EH (cell line): ENCODE data around the gene SLC22A15.
"Not testable (repeated sequence)": the region's sequence is repeated elsewhere in the genome, so short reads cannot be mapped to it uniquely, and the experiment has no call there.

Experiments
- DNase-seq: peaks from one replicate; pipeline ENCODE4 v3.0.0-alpha.2; 2015; ENCODE audit warnings: low read depth

The SLC22A15 gene

DNA sequence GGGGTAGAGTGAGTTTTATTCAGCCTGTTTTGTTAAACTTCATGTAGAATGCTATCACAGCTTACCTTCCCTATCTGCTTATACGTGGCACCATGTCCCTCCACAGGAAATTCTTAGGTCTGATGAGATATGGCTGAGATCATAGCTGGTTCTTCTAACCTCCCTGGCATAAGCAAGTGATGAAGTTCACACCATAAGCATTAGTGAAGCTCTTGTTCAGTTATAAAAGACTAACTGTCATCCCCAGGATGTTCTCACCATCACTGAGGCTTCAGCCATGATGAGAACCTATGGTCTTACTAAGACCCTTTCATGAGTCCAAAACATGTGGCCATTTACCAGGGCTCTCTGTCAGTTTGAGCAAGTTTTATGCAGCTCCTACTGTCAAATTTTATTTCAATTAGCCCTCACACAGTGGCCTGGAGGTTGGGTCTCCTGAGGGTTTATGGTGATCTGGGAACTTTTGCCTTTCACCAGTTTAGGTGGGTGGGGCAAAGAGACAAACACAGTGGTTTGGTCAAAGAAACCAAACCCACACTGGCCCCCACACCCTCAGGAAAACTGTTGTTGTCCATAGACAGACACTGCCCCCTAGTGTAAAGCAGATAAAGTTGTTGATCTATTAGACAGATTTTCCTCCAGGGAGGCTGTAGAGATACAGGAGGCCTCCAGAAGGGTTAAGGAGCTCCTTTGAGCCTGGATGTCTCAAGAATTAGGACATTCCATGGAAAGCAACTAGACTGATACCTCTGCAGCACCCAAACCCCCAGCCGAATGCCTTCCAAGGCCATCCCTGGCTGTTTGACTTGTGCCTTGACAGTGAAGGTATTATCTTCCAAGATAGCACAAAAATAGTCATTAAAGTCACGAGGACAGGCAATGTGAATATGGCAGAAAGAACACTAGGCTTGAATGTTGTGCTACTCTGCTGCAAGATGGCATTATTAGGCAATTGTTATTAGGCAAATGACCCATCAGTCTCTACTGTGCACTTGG, 5.0 kb downstream of the SLC22A15 start:
- DNase-seq = peak; percentile 58

DNA sequence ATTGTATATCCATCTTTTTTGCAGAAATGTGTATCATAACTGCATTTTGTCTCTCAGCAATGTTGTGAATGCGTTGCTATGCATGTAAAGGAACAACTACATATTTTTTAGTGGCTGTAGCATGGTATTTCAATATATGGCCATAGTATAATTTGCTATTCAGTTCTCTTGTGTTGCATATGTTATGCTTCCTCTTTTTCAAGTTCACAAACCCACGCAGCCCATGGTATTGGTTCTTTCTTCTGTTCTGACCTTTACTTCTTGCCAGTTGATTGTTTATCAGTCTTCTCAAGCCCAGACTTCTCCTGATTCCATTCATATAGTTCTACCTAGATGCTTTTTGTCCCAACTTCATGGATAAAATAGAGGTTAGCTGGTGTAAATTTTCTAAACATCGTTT, 6.1 kb downstream of the SLC22A15 start:
- DNase-seq = no peak

DNA sequence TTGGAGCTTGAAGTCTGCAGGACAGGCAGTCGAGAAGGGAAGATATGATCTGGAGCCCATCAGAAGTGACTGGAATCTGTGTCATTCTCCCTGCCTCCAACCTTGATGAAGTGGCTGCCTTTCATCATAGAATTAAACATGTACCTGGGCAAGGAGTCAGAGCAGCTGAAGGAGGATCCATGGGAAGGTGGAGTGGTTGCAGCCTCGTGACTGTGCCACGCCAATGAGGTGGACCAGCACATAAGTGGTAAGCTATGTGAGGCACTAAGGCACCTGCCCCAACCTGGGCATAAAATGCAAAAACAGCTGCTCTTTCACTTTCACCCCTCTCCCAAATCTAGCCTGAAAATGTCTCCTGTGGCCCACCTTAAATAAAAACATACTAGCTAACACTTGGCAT, 7.3 kb downstream of the SLC22A15 start:
- no peak for DNase-seq

DNA sequence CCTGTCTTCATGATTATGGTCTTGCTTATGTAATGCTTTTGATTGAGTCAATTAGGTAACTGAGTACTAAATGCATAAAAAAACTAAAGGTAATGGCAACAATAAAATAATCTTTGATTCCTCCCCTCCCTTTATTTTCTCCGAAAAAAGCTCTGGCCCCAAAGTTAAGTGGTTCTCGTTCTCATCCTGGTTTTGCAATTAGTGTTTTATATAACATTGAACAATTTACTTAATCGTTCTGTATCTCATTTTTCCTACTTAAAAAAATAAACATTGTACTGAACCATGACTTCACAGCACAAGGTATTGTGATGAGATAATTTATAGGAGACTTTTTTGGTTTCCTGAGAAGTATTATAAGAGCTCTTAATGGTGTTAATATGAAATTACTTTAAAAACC, 11.3 kb downstream of the SLC22A15 start:
- no peak for DNase-seq

DNA sequence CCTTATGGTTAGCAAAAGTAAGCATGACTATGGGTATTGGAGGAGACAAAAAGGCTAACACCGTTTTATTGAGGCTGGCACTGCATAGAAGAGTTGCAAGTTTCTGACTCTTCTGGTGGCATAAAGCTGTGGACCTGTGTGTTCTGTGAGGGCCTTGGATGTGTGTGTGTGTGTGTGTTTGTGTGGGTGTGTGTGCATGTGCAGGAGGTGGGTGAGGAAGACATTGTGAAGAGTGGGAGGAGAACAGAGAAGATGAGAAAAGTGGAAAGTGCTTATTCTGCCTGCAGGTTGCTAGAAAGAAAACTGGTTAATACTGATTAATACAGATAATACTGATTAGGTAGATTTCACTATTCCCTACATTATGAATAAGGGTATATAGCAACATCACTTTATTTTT, 12.6 kb downstream of the SLC22A15 start:
- DNase-seq = no peak

DNA sequence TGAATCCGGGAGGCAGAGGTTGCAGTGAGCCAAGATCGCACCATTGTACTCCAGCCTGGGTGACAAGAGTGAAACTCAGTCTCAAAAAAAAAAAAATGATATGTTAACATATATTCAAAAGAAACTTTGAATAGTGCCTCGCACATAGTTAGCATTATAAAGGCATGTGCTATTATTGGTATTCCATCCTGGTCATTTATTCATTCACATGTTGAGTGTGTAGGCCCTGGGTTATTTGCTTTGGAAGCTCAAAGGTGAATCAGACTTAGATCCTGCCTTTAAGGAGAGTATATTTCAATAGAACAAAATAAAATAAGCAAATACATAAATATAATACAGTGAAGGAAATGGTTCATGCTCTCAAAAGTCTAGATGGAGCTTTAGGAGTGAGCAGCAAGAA, 13.4 kb downstream of the SLC22A15 start:
- DNase-seq = no peak

DNA sequence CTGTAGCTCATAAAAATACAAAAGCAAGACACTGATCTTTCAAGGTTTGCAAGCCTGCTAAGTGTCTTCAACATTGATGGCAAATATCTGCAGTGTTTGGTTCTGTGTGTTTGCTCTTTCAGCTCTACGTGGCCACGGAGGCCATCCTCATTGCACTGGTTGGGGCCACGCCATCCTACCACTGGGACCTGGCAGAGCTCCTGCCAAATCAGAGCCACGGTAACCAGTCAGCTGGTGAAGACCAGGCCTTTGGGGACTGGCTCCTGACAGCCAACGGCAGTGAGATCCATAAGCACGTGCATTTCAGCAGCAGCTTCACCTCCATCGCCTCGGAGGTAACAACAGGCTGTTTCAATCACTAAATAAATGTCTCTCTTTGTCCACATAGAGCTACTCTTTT, 15.6 kb downstream of the SLC22A15 start:
- no peak for DNase-seq

DNA sequence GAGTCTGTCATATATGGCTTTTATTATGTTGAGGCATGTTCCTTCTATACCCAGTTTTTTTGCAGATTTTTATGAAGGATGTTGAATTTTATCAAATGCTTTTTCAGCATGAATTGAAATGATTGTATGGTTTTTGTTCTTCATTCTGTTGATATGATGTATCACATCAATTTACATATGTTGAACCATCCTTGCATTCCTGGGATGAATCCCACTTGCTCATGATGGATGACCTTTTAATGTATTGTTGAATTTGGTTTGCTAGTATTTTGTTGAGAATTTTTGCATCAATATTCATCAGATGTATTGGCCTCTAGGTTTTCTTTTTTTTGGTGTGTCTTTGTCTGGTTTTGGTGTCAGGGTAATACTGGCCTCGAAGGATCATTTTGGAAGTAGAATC, 21.6 kb downstream of the SLC22A15 start:
- not testable (repeated sequence) for DNase-seq

DNA sequence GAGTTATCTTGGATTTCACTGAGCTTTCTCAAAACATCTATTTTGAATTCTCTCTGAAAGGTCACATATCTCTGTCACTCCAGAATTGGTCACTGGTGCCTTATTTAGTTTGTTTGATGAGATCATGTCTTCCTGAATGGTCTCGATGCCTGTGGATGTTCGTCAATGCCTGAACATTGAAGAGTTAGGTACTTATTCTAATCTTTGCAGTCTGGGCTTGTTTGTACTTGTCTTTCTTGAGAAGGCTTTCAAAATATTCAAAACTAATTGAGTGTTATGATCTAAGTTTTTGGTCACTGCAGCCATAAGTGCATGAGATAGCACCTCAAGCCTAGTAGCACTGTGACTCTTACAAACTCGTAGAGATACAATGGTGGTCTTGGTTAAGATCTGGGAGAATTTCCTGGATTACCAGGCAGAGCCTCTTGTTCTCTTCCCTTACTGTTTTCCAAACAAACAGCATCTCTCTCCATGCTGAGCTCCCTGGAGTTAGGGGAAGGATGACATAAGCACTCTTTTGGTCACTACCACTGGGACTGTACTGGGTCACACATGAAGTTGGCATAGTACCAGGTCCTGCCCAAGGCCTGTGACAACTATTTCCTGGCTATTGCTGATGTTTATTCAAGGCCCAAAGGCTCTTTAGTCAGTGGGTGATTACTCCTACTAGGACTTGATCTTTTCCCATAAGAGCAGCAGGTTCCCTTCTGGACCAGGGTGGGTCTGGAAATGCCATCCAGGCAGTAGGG, 25.6 kb downstream of the SLC22A15 start:
- peak; percentile 58 for DNase-seq

DNA sequence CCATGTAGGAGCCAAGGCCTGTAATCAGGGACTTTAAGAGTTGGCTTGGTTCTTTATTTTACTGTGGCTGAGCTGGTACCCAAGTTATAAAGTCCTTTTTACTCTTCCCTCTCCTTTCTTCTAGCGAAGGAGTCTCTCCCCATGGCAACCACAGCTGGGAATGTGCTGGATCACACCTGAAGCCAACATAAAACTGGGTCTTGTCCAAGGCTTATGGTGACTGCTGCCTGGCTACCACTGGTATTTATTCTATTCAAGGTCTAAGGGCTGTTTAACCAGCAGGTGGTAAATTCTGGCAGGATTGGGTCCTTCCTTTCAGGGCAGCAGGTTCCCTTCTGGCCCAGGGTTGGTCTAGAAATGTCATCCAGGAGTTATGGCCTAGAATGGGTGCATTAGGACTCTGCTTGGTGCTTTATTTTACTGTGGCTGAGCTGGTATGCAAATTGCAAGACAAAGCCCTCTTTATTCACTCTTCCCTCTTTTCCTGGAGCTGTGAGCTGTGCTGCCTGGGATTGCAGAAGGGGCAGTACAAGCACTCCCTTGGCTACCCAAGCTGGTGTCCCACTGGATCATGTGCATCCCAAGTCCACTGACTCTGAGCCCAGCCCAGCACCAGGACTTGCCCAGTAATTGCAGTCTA, 26.6 kb downstream of the SLC22A15 start:
- DNase-seq = no peak

DNA sequence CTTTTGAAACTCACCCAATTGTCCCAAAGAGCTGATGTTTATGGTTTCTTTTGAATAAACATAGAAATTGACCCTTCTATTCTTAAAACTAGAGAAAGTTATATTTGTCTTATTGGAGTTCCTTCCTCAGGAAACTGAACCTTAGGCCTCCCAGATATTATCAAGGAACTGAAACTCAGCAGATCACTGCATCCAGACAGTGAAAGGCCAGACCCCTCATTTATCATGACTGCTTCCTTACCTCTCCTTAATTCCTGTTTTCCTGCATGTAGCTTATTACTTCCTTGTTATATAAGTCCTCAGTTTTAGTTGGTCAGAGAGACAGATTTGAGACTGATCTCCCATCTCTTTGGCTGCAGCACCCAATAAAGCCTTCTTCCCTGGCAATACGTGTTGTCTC, 27.5 kb downstream of the SLC22A15 start:
- no peak for DNase-seq

DNA sequence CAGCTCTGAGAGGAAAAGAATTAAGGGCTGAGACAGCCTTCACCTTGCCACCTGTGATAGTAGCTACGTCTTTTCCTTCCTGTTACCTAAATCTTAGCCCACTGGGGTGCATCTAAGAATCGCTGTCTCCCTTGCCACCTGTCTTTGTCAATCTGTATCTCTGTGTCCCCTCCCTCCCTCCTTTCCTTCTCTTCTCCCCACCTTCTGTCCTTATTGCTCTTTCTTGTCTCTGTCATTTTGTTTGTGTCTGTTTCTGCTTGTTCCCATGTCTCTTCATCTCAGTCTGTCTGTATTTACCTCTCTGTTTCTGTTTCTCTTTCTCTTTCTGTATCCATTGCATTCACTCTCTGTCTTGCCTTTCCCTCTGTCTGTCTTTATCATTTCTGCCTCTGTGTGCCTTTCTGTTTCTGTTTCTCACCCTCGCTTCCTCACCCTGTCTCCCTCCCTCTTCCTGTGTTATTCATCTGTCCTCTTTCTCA, 30.2 kb downstream of the SLC22A15 start:
- DNase-seq = no peak

DNA sequence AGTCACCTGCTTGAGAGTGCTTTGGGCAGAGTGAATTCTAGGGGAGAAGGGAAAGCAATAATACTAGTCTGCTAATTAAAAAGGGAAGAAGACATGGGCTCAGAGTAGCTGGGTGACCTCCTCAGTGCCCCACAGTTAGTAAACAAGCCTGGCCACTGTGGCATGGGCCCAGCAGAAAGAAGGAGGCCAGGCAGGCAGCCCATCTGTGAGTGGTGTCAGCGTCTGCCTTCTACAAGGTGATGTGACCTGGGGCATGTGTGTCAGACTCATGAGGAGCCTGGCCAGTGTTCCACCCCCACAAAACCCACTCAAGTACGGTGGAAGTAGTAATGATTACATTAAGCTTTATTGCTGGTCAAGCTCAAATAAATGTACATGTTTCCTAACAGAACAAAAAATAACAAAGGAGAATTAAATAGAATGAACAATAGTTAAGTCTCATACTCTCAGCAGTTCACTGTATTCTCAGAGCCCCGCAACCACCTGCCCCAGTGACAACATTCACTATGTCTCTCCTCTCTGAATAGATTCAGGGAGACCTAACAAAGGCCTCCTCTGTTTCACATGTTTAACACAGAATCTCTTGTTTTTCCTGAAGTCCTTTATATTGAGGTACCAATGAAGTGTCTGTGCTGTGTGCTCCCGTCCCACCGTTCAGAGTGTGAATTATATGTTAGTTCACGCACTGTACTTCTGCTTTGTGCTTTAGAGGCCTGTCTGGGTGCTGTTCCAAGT, 32.5 kb downstream of the SLC22A15 start:
- DNase-seq = no peak

DNA sequence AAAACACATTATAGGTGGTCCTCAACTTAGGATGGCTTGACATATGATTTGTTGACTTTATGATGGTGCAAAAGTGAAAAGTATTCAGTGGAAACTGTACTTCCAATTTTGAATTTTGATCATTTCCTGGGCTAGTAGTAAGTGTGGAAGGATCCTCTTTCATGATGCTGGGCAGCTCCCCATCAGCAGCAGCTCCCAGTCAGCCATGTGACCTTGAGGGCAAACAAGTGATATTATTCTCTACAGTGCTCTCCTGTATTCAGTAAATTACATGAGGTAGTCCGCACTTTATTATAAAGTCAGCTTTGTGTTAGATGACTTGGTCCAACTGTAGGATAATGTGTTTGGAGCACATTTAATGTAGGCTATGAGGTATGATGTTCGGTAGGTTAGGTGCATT, 36.4 kb downstream of the SLC22A15 start:
- no peak for DNase-seq

DNA sequence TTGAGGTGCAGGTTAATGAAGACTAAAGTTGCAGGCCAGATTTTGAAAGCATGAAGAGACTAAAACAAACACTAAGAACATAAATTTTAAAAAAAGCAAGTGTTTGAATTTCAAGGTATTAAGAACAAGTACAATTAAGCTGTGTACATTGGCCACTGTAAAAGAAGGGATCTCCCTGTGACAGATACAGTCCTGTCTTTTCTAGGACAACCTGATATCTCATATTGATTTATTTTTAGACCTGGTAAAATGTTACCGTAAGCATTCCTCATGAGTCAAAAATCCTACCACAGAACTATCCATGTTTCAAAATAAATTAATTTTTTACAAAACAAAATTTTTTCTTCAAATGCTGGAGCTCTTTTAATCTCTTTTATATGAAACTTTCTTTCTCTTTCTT, 39.4 kb downstream of the SLC22A15 start:
- no peak for DNase-seq

DNA sequence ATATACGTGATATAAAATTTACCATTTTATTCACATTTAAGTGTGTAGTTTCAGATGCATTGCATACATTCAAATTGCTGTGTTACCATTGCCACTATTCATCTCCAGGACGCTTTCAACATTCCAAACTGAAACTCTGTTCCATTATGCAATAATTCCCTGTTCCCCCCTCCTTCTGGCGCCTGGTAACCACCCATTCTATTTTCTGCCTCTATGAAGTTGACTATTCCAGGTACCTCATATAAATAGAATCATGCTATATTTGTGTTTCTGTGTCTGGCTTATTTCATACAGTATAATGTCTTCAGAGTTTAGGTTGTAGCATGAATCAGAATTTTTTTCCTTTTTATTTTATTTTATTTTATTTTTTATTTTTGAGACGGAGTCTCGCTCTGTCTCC, 41.7 kb downstream of the SLC22A15 start:
- DNase-seq = no peak

DNA sequence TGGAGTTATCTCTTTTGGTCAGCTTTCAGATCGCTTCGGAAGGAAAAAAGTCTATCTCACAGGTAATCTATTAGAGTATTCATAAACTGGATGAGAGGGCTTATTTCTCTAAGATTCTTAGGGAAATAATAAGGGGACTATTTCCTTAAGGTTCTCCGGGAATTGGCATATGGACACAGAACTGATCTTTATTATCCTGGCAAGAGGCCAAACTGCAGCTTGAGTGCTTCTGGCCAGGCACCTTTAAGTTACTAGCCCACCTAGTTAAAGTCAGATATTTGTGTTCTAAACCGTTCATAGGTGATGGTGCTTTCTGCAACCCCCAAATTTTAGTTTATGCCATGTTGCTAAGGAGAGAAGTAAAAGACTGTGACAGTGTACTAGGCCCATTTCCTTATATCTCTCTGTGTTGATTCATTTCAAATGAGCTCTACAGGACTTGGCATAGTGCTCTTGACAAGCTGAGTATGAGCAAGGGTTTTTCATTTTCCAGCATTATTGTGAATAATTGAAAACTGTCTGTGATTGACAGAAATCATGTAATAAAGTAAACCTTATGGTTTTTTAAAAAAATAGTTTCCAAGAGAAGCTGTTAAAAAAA, 43.4 kb downstream of the SLC22A15 start:
- no peak for DNase-seq

DNA sequence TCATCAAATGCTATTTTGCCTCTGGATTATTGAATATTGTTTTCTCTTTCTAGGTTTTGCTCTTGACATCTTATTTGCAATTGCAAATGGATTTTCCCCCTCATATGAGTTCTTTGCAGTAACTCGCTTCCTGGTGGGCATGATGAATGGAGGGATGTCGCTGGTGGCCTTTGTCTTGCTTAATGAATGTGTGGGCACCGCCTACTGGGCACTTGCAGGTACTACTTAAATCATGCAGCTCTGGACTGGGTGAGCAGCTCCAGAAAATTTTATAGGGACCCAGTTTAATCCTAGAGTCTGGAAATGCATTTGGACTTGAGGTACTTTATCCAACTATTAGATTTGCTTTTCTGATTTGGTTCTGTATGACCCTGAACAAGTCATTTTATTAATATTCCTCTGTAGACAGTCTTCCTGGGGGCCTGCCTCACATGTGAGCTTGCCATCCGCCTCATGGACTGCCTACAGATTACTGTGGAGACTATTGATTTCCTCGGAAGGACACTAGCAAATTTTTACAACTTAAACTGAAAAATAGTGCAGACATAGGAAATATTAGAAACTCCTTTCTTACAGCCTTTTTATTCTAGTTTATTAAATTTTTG, 44.5 kb downstream of the SLC22A15 start:
- peak; percentile 66 for DNase-seq

DNA sequence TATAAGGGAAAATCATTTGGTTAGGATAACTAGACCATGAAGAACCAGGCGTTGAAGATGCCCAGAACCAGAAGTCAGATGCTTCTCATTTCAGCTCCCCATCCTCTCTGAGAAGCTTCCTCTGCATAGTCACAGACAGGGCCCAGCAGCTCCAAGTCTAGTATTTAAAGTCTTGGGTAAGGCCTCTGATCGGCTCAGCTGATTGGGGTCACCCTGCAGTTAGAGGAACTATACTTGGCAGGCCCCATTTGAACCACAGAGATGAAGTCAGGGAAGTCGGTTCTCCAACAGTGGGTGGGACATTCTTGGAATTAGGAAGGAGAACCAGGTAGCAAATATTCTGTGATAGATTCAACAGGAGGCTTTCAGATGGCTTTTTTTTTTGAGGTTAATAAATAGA, 48.3 kb downstream of the SLC22A15 start:
- DNase-seq = no peak

DNA sequence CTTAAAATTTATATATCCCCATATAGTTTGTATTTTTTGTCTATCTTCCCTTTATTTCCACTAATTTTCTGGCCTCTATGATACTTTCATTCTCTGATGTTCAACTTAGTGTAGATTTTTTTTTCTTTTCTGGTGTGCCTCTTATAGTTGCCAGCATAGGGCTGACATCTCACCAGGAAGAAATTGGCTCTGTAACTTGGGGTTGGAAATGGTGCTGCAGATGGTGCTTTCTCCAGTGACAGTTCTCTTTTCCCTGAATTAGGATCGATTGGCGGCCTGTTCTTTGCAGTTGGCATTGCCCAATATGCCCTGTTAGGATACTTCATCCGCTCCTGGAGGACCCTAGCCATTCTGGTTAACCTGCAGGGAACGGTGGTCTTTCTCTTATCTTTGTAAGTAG, 50.3 kb downstream of the SLC22A15 start:
- DNase-seq = no peak

DNA sequence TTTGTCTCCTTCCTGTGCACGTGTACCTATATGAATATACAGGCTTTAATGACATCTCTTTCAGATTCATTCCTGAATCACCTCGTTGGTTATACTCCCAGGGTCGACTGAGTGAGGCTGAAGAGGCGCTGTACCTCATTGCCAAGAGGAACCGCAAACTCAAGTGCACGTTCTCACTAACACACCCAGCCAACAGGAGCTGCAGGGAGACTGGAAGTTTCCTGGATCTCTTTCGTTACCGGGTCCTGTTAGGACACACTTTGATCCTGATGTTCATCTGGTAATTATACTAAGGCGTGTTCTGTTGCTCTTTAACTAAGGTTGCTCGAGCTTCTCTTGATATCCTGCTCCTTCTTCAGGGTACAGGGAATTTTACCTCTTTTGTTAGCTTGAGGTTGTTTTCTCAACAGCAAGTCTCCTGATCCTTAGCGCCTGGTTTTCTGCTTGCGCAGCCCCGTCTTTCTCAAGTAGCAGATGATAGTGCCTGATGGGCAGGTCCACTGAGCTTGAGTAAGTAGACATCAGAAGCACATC, 55.1 kb downstream of the SLC22A15 start:
- no peak for DNase-seq
